Epithelial cell of proximal tubule (primary cell): ENCODE data around the gene PELI1. TPM values are rescaled to one million over a fixed set of nuclear protein-coding genes. Genes with fewer than 3 reads are reported as not detected.

ENCODE experiments used
- DNase-seq: peaks from one replicate; pipeline ENCODE4 v3.0.0-alpha.2; 2011; ENCODE audit warnings: low read depth
- H3K4me3 ChIP-seq: 2 replicates; pipeline ENCODE4 v1.5.1; 2011; ENCODE audit warnings: low read depth, mild to moderate bottlenecking, low read length
- total RNA-seq: library from RNA; depleted of rRNA; stranded (reverse); fragments of >200 nt; gene quantifications from 2 replicates; pipeline ENCODE4 v1.2.3, GENCODE V29; 2015
- TF ChIP-seq, protein P1 (sequence below): conservative IDR thresholded peaks from 2 replicates; pipeline ENCODE4 v1.5.1; 2012; ENCODE audit warnings: low read depth, mild to moderate bottlenecking, low read length

Gene PELI1
- total RNA-seq, 1 donor from 2014 or later = 8.2 TPM

GRCh38 chr2:64067326-64067725, 76.9 kb downstream of the PELI1 start:
- TF ChIP-seq, protein P1, sequence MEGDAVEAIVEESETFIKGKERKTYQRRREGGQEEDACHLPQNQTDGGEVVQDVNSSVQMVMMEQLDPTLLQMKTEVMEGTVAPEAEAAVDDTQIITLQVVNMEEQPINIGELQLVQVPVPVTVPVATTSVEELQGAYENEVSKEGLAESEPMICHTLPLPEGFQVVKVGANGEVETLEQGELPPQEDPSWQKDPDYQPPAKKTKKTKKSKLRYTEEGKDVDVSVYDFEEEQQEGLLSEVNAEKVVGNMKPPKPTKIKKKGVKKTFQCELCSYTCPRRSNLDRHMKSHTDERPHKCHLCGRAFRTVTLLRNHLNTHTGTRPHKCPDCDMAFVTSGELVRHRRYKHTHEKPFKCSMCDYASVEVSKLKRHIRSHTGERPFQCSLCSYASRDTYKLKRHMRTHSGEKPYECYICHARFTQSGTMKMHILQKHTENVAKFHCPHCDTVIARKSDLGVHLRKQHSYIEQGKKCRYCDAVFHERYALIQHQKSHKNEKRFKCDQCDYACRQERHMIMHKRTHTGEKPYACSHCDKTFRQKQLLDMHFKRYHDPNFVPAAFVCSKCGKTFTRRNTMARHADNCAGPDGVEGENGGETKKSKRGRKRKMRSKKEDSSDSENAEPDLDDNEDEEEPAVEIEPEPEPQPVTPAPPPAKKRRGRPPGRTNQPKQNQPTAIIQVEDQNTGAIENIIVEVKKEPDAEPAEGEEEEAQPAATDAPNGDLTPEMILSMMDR = no peak
- H3K4me3 ChIP-seq = no peak overlapping the region
- no peak for DNase-seq

GRCh38 chr2:64065516-64065915, 78.7 kb downstream of the PELI1 start:
- H3K4me3 ChIP-seq = no peak overlapping the region
- TF ChIP-seq, protein P1 = no peak
- no peak for DNase-seq

GRCh38 chr2:64063924-64064331, 80.3 kb downstream of the PELI1 start:
- TF ChIP-seq, protein P1 = no peak
- H3K4me3 ChIP-seq = no peak overlapping the region
- no peak for DNase-seq

DNA sequence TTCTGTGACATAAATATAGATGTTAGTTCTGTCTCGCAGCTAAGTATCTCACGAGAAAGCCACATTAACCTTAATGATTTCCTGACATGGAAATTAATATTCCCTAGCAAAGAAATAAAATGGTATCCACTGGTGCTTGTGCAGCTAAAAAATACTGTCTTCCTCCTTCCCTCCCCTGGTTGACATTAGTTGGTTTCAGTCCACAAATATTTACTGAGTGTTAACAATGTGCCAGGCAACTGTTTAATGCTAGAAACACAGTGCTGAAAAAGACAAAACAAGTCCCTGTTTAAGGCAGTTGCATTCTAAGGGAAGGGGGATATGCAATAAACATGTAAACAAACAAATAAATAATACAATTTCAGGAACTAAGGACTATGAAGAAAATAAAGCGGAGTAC, 80.8 kb downstream of the PELI1 start:
- TF ChIP-seq, protein P1 = no peak
- DNase-seq = no peak
- no peak overlapping the region for H3K4me3 ChIP-seq

- TF ChIP-seq, protein P1 = no peak
- no peak overlapping the region for H3K4me3 ChIP-seq
- no peak for DNase-seq
Measured at GRCh38 chr2:64062840-64063239, 81.4 kb downstream of the PELI1 start.

DNA sequence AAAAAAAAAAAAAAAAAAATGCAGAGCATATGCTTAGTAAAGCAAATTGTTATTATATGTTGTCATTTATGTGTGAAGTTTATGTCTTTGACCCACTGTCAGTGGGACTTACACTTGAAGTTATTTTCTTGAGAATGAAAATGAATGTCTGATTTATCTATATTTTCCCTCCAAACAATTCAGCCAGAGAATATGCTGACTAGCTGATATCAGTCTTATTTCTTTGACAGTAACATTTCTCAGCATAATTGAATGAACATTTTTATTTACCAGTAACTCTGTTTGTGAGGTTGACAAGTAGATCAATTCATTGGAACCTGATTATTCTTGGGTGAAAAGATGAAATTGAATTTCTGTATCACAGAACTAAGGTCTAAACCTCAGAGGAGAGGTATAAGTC, 85.0 kb downstream of the PELI1 start:
- TF ChIP-seq, protein P1 = no peak
- DNase-seq = no peak
- H3K4me3 ChIP-seq = no peak overlapping the region

- DNase-seq = no peak
- no peak overlapping the region for H3K4me3 ChIP-seq
- TF ChIP-seq, protein P1 = no peak
Measured at GRCh38 chr2:64056021-64056420, 88.2 kb downstream of the PELI1 start.
